HG02759 (cell line): ENCODE results near the gene PTS.

Experiments used
- ATAC-seq: cut with Tn5 transposase; IDR thresholded peaks from one replicate; pipeline ENCODE4 v1.9.1; 2021; ENCODE audit warnings: mild to moderate bottlenecking, moderate library complexity; ENCODE audit not compliant: unreplicated experiment

Gene PTS

GRCh38 chr11:112219476-112220232, 6.6 kb upstream of the PTS start:
- ATAC-seq: peak; percentile 96

- no peak for ATAC-seq
These were observed 4.9 kb upstream of the PTS start for GRCh38 chr11:112221274-112221835.

GRCh38 chr11:112222303-112222702, 3.9 kb upstream of the PTS start:
- ATAC-seq: no peak

- no peak for ATAC-seq
These were observed 3.1 kb upstream of the PTS start for GRCh38 chr11:112223121-112223520.

- no peak for ATAC-seq
These were observed 2.3 kb upstream of the PTS start for GRCh38 chr11:112223754-112224532.

- ATAC-seq: no peak
These were observed 521 bp upstream of the PTS start for GRCh38 chr11:112225753-112226061.

GRCh38 chr11:112226831-112227401, 688 bp downstream of the PTS start:
- ATAC-seq: peak; percentile 53

- no peak for ATAC-seq
These were observed 1.2 kb downstream of the PTS start for GRCh38 chr11:112227471-112227870.

GRCh38 chr11:112228706-112229105, 2.5 kb downstream of the PTS start:
- ATAC-seq: no peak

- no peak for ATAC-seq
These were observed 2.9 kb downstream of the PTS start for GRCh38 chr11:112229159-112229558.

- no peak for ATAC-seq
These were observed 3.7 kb downstream of the PTS start for GRCh38 chr11:112229746-112230433.

- no peak for ATAC-seq
These were observed 5.7 kb downstream of the PTS start for GRCh38 chr11:112231952-112232351.

GRCh38 chr11:112235750-112236390, 9.6 kb downstream of the PTS start:
- peak; percentile 60 for ATAC-seq

- ATAC-seq: no peak
These were observed 11.2 kb downstream of the PTS start for GRCh38 chr11:112237451-112237850.

- no peak for ATAC-seq
These were observed 11.8 kb downstream of the PTS start for GRCh38 chr11:112238041-112238440.

- ATAC-seq: no peak
These were observed 15.3 kb downstream of the PTS start for GRCh38 chr11:112241486-112241885.

- ATAC-seq: no peak
These were observed 21.0 kb downstream of the PTS start for GRCh38 chr11:112247201-112247600.

GRCh38 chr11:112248201-112248600, 22.0 kb downstream of the PTS start:
- ATAC-seq: no peak

GRCh38 chr11:112249871-112250610, 23.8 kb downstream of the PTS start:
- ATAC-seq: no peak
